ENCODE results near the gene MBP. TPM values are rescaled to one million over a fixed set of nuclear protein-coding genes. Genes with fewer than 3 reads are reported as not detected.

The MBP gene
- total RNA-seq, 2 donors from 2014 or later: 43.0 to 65.8 TPM

GRCh38 chr18:76988827-76989646, 143.5 kb downstream of the MBP start:
- Histone ChIP-seq H3K9me3 (no peaks in the 10 kb centered on the region), H3K9ac (ENCODE audit: low read depth in 2 of 2, low read length in 2 of 2) (no peak overlapping the region), H3K27me3 (no peaks in the 10 kb centered on the region), H3K4me1 (no peaks in the 10 kb centered on the region), H3K4me3 (no peak overlapping the region), H3K27ac (no peak overlapping the region), H3K36me3 (no peaks in the 10 kb centered on the region)
- peak; percentile 10 for DNase-seq
- intact Hi-C loops (cut with DNase I): loop anchor here (5.0 kb wide), 1 partner anchor 117 kb away; no protein-coding TSS in a partner anchor
- no peak for TF ChIP-seq CTCF (IDR thresholded peaks at IDR 0.05)

- no peak overlapping the region for H3K4me3 ChIP-seq
- H3K9ac ChIP-seq (ENCODE audit: low read depth in 2 of 2, low read length in 2 of 2): no peak overlapping the region
- no peaks in the 10 kb centered on the region for H3K4me1 ChIP-seq
- no peaks in the 10 kb centered on the region for H3K9me3 ChIP-seq
- H3K27ac ChIP-seq: no peak overlapping the region
- no peak for TF ChIP-seq CTCF (IDR thresholded peaks at IDR 0.05)
- intact Hi-C loops (cut with DNase I): loop anchor here (5.0 kb wide), 1 partner anchor 116 kb away; no protein-coding TSS in a partner anchor
- H3K36me3 ChIP-seq: no peaks in the 10 kb centered on the region
- H3K27me3 ChIP-seq: no peaks in the 10 kb centered on the region
- peak; percentile 21 for DNase-seq
These were observed 144.4 kb downstream of the MBP start for GRCh38 chr18:76988031-76988826.

GRCh38 chr18:76986406-76986805, 146.2 kb downstream of the MBP start:
- H3K27me3 ChIP-seq: no peaks in the 10 kb centered on the region
- no peaks in the 10 kb centered on the region for H3K9me3 ChIP-seq
- peaks cover under 1% of the 10 kb centered on the region for H3K4me1 ChIP-seq
- H3K9ac ChIP-seq (ENCODE audit: low read depth in 2 of 2, low read length in 2 of 2): no peak overlapping the region
- TF ChIP-seq CTCF (IDR thresholded peaks at IDR 0.05): no peak
- DNase-seq: no peak
- no peak overlapping the region for H3K4me3 ChIP-seq
- intact Hi-C loops (cut with DNase I): loop anchor here (5.0 kb wide), 1 partner anchor 114 kb away; no protein-coding TSS in a partner anchor
- H3K27ac ChIP-seq: no peak overlapping the region
- H3K36me3 ChIP-seq: no peaks in the 10 kb centered on the region

- Histone ChIP-seq H3K4me3 (no peak overlapping the region), H3K9me3 (no peaks in the 10 kb centered on the region), H3K4me1 (peaks cover 3% of the 10 kb centered on the region), H3K27ac (no peak overlapping the region), H3K36me3 (no peaks in the 10 kb centered on the region), H3K9ac (ENCODE audit: low read depth in 2 of 2, low read length in 2 of 2) (no peak overlapping the region), H3K27me3 (no peaks in the 10 kb centered on the region)
- DNase-seq: no peak
- TF ChIP-seq CTCF (IDR thresholded peaks at IDR 0.05): no peak
- intact Hi-C loops (cut with DNase I): loop anchor here (5.0 kb wide), 1 partner anchor 114 kb away; no protein-coding TSS in a partner anchor
These were observed 146.7 kb downstream of the MBP start for GRCh38 chr18:76985951-76986236.

GRCh38 chr18:76985156-76985950, 147.2 kb downstream of the MBP start:
- H3K9ac ChIP-seq (ENCODE audit: low read depth in 2 of 2, low read length in 2 of 2): no peak overlapping the region
- DNase-seq: peak; percentile 16
- H3K36me3 ChIP-seq: no peaks in the 10 kb centered on the region
- no peak for TF ChIP-seq CTCF (IDR thresholded peaks at IDR 0.05)
- peaks cover 3% of the 10 kb centered on the region for H3K4me1 ChIP-seq
- H3K4me3 ChIP-seq: no peak overlapping the region
- intact Hi-C loops (cut with DNase I): loop anchor here (5.0 kb wide), 1 partner anchor 113 kb away; no protein-coding TSS in a partner anchor
- no peak overlapping the region for H3K27ac ChIP-seq
- H3K27me3 ChIP-seq: no peaks in the 10 kb centered on the region
- H3K9me3 ChIP-seq: no peaks in the 10 kb centered on the region
